CD4-positive, alpha-beta T cell (primary cell): ENCODE measurements around the gene HLA-DRA. TPM values are rescaled to one million over a fixed set of nuclear protein-coding genes. Genes with fewer than 3 reads are reported as not detected.

Experiments used
- ATAC-seq: fragments of 200-7000 bp; cut with Tn5 transposase; one replicate; pipeline ENCODE4 v1.10.0; 2022; ENCODE audit warnings: mild to moderate bottlenecking; ENCODE audit not compliant: poor library complexity
- CTCF ChIA-PET: fragments of 350-600 bp; sonication (Branson Sonifier 250); formaldehyde crosslinking; loops from one replicate; lab custom pipeline; 2021; ENCODE audit warnings: antibody characterized with exemption, inconsistent platforms; lab: Charles Lee
- POLR2A ChIA-PET: fragments of 350-600 bp; sonication (Branson Sonifier 250); formaldehyde crosslinking; loops from one replicate; lab custom pipeline; 2021; ENCODE audit warnings: antibody characterized with exemption, inconsistent platforms; lab: Charles Lee
- DNase-seq, 14 experiments: peaks; one replicate each; pipeline ENCODE4 v3.0.0-alpha.2; 2013 to 2020; ENCODE audit warnings: mixed read lengths in 2 of 14
- H3K27ac ChIP-seq, 2 donors: one replicate each; pipeline versions ENCODE4 v1.5.1 to v1.7.0; 2013; ENCODE audit warnings: low read length in 2 of 2, low read depth in 1 of 2, mild to moderate bottlenecking in 1 of 2
- H3K27me3 ChIP-seq, 2 experiments: 1 replicate in 1 of 2; 2 replicates in 1 of 2; pipeline versions ENCODE4 v1.6.1 to v1.7.0; 2013; ENCODE audit warnings: low read length in 2 of 2, control low read depth in 1 of 2, mild to moderate bottlenecking in 1 of 2, moderate library complexity in 1 of 2; ENCODE audit not compliant: insufficient read depth in 2 of 2, control insufficient read depth in 1 of 2
- H3K36me3 ChIP-seq: one replicate; pipeline ENCODE4 v1.6.1; 2013; ENCODE audit warnings: low read length, control low read depth; ENCODE audit not compliant: insufficient read depth
- H3K4me1 ChIP-seq: one replicate; pipeline ENCODE4 v1.6.1; 2013; ENCODE audit warnings: low read length, control low read depth; ENCODE audit not compliant: insufficient read depth
- H3K4me3 ChIP-seq: one replicate; pipeline ENCODE4 v1.5.1; 2013; ENCODE audit warnings: mild to moderate bottlenecking, low read length, moderate library complexity
- H3K9me3 ChIP-seq, 2 experiments: 1 replicate in 1 of 2; 2 replicates in 1 of 2; pipeline versions ENCODE4 v1.6.1 to v1.7.0; 2013; ENCODE audit warnings: low read length in 2 of 2, mild to moderate bottlenecking in 2 of 2, control low read depth in 1 of 2, moderate library complexity in 1 of 2; ENCODE audit not compliant: control insufficient read depth in 1 of 2, insufficient read depth in 1 of 2
- H3K27ac Mint-ChIP-seq: one replicate; pipeline ENCODE4 v1.8.0; 2020; ENCODE audit warnings: mixed read lengths
- H3K27me3 Mint-ChIP-seq: one replicate; pipeline ENCODE4 v1.8.0; 2021; ENCODE audit warnings: mixed read lengths
- H3K36me3 Mint-ChIP-seq: one replicate; pipeline ENCODE4 v1.8.0; 2021; ENCODE audit warnings: low read depth, mixed read lengths
- H3K4me1 Mint-ChIP-seq: one replicate; pipeline ENCODE4 v1.8.0; 2021; ENCODE audit warnings: low read depth, mixed read lengths
- H3K4me3 Mint-ChIP-seq: one replicate; pipeline ENCODE4 v1.8.0; 2020; ENCODE audit warnings: mild to moderate bottlenecking, mixed read lengths
- H3K9me3 Mint-ChIP-seq: one replicate; pipeline ENCODE4 v1.8.0; 2020; ENCODE audit warnings: mixed read lengths
- intact Hi-C, 2 experiments: fragments of 100-400 bp; cut with DNase I in 1 of 2; cut with micrococcal nuclease in 1 of 2; formaldehyde crosslinking; loops; one replicate each; pipeline versions ENCODE4 v1.15.1 to v1.9.0; 2023 to 2025; cut with DNase I, micrococcal nuclease
- total RNA-seq, 174 experiments: library from RNA in 2 of 174; stranded (reverse) in 2 of 174; gene quantifications; one replicate each; pipeline ENCODE4 v1.2.3 and lab custom pipeline; 2021 to 2026
- TF ChIP-seq, protein P1 (sequence below): fragments of 200-600 bp; IDR thresholded peaks from one replicate; pipeline ENCODE4 v1.8.0; 2022; ENCODE audit warnings: antibody characterized with exemption, mild to moderate bottlenecking

Gene HLA-DRA
- total RNA-seq, 2 experiments from 2014 or later: 50.3 to 51.0 TPM

DNA sequence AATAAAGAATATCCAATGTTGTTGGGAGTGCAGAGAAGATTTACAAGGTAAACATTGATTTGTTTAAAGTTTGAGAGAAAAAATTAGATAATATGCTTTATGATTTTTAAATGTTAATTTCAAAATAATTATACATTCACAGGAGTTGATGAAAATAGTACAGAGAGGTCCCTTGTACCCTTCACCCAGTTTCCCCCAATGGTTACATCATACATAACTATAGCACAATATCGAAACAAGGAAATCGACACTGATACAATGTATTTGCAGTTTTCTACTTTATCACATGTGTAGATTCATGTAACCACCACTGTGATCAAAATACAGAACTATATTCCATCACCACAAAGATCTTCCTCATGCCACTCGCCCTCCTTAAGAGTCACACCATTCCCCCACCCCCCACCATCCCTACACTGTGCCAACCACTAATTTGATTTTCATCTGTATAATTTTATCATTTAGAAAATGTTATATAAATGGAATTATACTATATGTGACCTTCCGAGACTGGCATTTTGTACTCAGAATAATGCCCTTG is 11.7 kb upstream of the HLA-DRA start:
- Histone ChIP-seq H3K9me3 (no peaks in the 10 kb centered on the region), H3K4me1 (no peaks in the 10 kb centered on the region), H3K27ac (no peak overlapping the region), H3K36me3 (no peaks in the 10 kb centered on the region), H3K4me3 (no peak overlapping the region), H3K27me3 (no peaks in the 10 kb centered on the region)
- CTCF ChIA-PET: no interaction called here
- POLR2A ChIA-PET: no interaction called here
- intact Hi-C loops: no loop called here
- ATAC-seq (no peak), DNase-seq (no peak)
- H3K4me1 Mint-ChIP-seq: no peaks in the 10 kb centered on the region
- TF ChIP-seq, protein P1, sequence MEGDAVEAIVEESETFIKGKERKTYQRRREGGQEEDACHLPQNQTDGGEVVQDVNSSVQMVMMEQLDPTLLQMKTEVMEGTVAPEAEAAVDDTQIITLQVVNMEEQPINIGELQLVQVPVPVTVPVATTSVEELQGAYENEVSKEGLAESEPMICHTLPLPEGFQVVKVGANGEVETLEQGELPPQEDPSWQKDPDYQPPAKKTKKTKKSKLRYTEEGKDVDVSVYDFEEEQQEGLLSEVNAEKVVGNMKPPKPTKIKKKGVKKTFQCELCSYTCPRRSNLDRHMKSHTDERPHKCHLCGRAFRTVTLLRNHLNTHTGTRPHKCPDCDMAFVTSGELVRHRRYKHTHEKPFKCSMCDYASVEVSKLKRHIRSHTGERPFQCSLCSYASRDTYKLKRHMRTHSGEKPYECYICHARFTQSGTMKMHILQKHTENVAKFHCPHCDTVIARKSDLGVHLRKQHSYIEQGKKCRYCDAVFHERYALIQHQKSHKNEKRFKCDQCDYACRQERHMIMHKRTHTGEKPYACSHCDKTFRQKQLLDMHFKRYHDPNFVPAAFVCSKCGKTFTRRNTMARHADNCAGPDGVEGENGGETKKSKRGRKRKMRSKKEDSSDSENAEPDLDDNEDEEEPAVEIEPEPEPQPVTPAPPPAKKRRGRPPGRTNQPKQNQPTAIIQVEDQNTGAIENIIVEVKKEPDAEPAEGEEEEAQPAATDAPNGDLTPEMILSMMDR: no peak
- H3K27me3 Mint-ChIP-seq: peaks cover 13% of the 10 kb centered on the region
- no peaks in the 10 kb centered on the region for H3K9me3 Mint-ChIP-seq
- no peak overlapping the region for H3K4me3 Mint-ChIP-seq
- no peak overlapping the region for H3K27ac Mint-ChIP-seq
- no peaks in the 10 kb centered on the region for H3K36me3 Mint-ChIP-seq

DNA sequence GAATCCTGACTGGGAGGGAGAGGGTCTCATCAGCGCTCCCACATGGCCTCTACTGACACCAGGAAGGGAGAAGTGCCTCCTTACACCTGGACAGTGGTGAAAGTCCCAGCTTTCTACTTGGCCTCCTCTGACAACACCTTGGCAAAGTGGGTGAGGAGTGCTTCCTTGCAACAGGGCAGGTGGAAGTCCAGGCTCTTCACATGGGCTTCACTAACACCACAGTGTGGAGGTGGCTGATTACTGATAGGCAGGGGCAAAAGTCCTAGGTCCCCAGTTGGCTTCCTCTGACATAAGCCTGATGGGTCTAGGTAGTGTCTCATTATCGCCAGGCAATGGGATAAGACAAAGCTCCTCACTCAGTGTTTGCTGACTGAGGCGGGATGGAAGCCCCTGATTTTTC is 9.5 kb upstream of the HLA-DRA start:
- no peaks in the 10 kb centered on the region for H3K27me3 ChIP-seq
- no peak overlapping the region for H3K4me3 Mint-ChIP-seq
- H3K36me3 ChIP-seq: no peaks in the 10 kb centered on the region
- TF ChIP-seq, protein P1: no peak
- intact Hi-C loops: loop anchor here in 1 of 2 experiments (5.0 kb wide), 1 partner anchor 367 kb away; no protein-coding TSS in a partner anchor
- H3K27ac Mint-ChIP-seq: no peak overlapping the region
- no peaks in the 10 kb centered on the region for H3K36me3 Mint-ChIP-seq
- H3K27me3 Mint-ChIP-seq: peaks cover 9% of the 10 kb centered on the region
- H3K4me3 ChIP-seq: no peak overlapping the region
- POLR2A ChIA-PET: no interaction called here
- H3K4me1 ChIP-seq: no peaks in the 10 kb centered on the region
- no peak overlapping the region for H3K27ac ChIP-seq
- DNase-seq: no peak
- ATAC-seq: no peak
- no peaks in the 10 kb centered on the region for H3K9me3 Mint-ChIP-seq
- no peaks in the 10 kb centered on the region for H3K4me1 Mint-ChIP-seq
- CTCF ChIA-PET: no interaction called here
- H3K9me3 ChIP-seq: no peaks in the 10 kb centered on the region

DNA sequence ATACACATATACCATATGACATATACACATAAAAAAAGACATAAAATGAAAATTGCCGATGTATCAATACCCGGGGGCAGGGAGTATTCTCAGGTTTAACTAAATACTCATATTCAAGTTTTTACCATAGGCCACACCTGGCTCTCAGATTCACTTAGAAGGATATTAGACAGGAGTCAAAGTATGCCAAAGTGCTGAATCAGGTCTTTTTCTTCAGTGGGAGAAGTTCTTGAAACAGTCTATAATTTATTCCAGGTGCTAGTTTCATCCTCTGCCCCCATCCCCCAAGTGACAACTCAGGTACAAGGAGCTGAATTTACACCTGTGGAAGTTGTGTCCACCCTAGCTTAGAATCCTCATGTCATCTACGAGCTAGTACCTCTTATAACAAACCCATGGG is 8.5 kb upstream of the HLA-DRA start:
- no peaks in the 10 kb centered on the region for H3K27me3 ChIP-seq
- Mint-ChIP-seq H3K27me3 (peaks cover 9% of the 10 kb centered on the region), H3K36me3 (no peaks in the 10 kb centered on the region), H3K4me3 (no peak overlapping the region), H3K4me1 (no peaks in the 10 kb centered on the region), H3K27ac (no peak overlapping the region), H3K9me3 (no peaks in the 10 kb centered on the region)
- no peaks in the 10 kb centered on the region for H3K4me1 ChIP-seq
- no peak for ATAC-seq
- intact Hi-C loops: loop anchor here in 1 of 2 experiments (5.0 kb wide), 1 partner anchor 366 kb away; no protein-coding TSS in a partner anchor
- CTCF ChIA-PET: interaction anchor here (1.6 to 2.6 kb wide), 2 partner anchors 261 to 269 kb away, joined by 4 to 12 read pairs; no protein-coding TSS in a partner anchor
- no peak overlapping the region for H3K4me3 ChIP-seq
- H3K36me3 ChIP-seq: no peaks in the 10 kb centered on the region
- DNase-seq: no peak
- H3K9me3 ChIP-seq: no peaks in the 10 kb centered on the region
- POLR2A ChIA-PET: interaction anchor here (0.7 kb wide), 1 partner anchor 437 kb away, joined by 3 read pairs; no protein-coding TSS in a partner anchor
- TF ChIP-seq, protein P1: no peak
- H3K27ac ChIP-seq: no peak overlapping the region
